Nephron (organoid): ENCODE results near the gene BAHCC1.

Experiments
- H3K27ac Mint-ChIP-seq, 3 experiments: 2 replicates each; pipeline ENCODE4 v1.8.0; 2020; ENCODE audit warnings: mixed read lengths in 3 of 3, mild to moderate bottlenecking in 2 of 3, moderate library complexity in 1 of 3
- H3K27me3 Mint-ChIP-seq: 2 replicates; pipeline ENCODE4 v1.8.0; 2021; ENCODE audit warnings: low read depth, mild to moderate bottlenecking, moderate library complexity, mixed read lengths
- H3K36me3 Mint-ChIP-seq: 2 replicates; pipeline ENCODE4 v1.8.0; 2020; ENCODE audit warnings: low read depth, mixed read lengths
- H3K4me1 Mint-ChIP-seq: 2 replicates; pipeline ENCODE4 v1.8.0; 2020; ENCODE audit warnings: mixed read lengths
- H3K4me3 Mint-ChIP-seq, 3 experiments: 2 replicates each; pipeline ENCODE4 v1.8.0; 2020; ENCODE audit warnings: mild to moderate bottlenecking in 3 of 3, mixed read lengths in 3 of 3, moderate library complexity in 2 of 3
- H3K9me3 Mint-ChIP-seq: 2 replicates; pipeline ENCODE4 v1.8.0; 2020; ENCODE audit warnings: mixed read lengths
- TF ChIP-seq, protein P1 (sequence below), 3 experiments: fragments of 200-600 bp; sonication (generic); IDR thresholded peaks; one replicate each; pipeline ENCODE4 v1.5.0; 2021; ENCODE audit warnings: antibody characterized with exemption in 3 of 3; ENCODE audit not compliant: unreplicated experiment in 3 of 3

The BAHCC1 gene

DNA sequence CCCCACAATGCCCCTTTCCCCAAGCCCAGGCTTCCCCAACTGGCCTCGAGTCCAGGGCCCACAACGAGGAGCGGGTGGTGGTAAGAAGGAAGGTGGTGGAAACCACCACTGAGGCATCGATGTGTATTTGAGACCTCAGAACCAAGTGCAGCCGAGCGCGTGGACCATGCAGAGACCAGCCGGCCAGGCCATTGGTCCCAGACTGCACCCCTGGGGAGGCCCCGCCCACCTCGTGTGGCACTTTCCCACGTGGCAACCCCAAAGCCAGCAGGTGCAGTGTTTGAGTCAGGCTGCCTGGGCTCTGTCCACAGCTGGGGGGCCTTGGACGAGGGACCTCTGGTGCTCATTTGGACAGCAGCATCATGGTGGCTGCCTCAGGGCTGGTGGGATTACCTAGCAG is 28.1 kb upstream of the BAHCC1 start:
- Mint-ChIP-seq H3K4me1 (peaks cover 14% of the 10 kb centered on the region), H3K36me3 (no peaks in the 10 kb centered on the region), H3K27ac (no peak overlapping the region), H3K27me3 (peaks cover 30% of the 10 kb centered on the region), H3K9me3 (no peaks in the 10 kb centered on the region), H3K4me3 (no peak overlapping the region)
- TF ChIP-seq, protein P1, sequence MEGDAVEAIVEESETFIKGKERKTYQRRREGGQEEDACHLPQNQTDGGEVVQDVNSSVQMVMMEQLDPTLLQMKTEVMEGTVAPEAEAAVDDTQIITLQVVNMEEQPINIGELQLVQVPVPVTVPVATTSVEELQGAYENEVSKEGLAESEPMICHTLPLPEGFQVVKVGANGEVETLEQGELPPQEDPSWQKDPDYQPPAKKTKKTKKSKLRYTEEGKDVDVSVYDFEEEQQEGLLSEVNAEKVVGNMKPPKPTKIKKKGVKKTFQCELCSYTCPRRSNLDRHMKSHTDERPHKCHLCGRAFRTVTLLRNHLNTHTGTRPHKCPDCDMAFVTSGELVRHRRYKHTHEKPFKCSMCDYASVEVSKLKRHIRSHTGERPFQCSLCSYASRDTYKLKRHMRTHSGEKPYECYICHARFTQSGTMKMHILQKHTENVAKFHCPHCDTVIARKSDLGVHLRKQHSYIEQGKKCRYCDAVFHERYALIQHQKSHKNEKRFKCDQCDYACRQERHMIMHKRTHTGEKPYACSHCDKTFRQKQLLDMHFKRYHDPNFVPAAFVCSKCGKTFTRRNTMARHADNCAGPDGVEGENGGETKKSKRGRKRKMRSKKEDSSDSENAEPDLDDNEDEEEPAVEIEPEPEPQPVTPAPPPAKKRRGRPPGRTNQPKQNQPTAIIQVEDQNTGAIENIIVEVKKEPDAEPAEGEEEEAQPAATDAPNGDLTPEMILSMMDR (IDR thresholded peaks at IDR 0.05; ENCODE audit: unreplicated experiment in 3 of 3) = no peak

DNA sequence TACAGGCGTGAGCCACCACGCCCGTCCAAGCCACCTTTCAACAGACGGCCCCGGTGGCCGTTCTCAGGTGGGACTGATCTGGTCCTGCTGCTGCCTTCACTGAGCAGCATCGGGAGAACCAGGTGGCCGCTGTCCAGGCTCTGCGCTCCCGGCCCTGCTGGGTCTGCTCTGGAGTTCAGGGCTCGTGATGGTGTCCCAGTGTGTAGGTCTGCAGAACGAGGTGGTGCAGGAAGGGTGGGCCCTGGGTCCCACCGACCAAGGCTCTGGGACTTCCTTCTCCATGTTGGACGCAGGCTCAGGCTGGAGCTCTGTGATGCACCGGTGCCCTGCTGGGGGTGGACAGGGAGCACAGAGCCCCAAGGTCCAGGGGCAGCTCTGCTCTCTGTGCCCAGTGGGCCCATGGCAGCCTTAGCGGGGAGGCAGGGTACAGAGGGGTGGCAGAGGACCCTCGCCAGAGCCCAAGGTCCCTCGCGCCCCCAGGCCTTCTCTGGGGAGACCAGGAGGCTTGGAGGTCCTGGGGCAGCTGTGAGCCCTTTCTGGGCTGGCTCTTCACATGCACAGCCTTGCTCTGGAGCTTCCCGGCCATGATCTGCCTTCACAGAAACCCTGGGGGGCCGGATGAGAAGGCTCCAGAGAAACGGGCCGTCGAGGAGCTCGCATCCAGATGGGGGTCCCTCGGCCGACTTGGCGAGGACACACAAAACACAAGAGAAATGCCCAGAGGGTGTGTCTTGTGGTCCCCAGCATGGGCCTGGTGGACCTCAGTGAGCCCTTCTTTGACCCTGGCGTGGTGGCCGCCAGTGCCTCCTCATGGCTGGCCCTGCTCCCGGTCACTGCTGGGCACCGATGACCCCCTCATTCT is 26.9 kb upstream of the BAHCC1 start:
- no peaks in the 10 kb centered on the region for H3K9me3 Mint-ChIP-seq
- H3K4me3 Mint-ChIP-seq = no peak overlapping the region

DNA sequence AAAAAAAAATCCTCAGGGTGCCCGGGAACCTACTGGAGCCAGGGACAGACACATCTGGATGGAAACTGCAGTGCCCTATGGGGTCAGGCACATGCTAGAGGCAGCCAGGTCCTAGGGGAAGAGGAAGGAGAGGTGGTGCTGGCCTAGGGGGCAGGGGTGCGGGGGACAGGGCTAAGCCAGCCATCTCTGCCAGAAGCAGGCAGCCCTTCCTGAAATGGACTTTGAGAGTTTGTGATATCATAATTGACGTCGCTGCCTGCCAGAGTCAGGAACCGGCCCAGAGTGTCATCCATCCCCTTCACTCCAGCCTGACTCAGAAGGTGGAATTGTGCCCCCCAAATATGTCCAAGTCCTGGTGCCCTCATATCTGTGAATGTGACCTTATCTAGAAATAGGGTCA is 25.0 kb upstream of the BAHCC1 start:
- Mint-ChIP-seq H3K27ac (no peak overlapping the region), H3K4me3 (no peak overlapping the region), H3K36me3 (no peaks in the 10 kb centered on the region), H3K4me1 (peaks cover 13% of the 10 kb centered on the region), H3K9me3 (no peaks in the 10 kb centered on the region), H3K27me3 (peaks cover 13% of the 10 kb centered on the region)
- TF ChIP-seq, protein P1 (IDR thresholded peaks at IDR 0.05; ENCODE audit: unreplicated experiment in 3 of 3) = no peak

More for the DNA sequence above, 26.9 kb upstream of the BAHCC1 start:
- Mint-ChIP-seq H3K4me1 (peaks cover 19% of the 10 kb centered on the region), H3K27me3 (peaks cover 25% of the 10 kb centered on the region), H3K36me3 (no peaks in the 10 kb centered on the region), H3K27ac (no peak overlapping the region)
- TF ChIP-seq, protein P1 (IDR thresholded peaks at IDR 0.05; ENCODE audit: unreplicated experiment in 3 of 3) = no peak

DNA sequence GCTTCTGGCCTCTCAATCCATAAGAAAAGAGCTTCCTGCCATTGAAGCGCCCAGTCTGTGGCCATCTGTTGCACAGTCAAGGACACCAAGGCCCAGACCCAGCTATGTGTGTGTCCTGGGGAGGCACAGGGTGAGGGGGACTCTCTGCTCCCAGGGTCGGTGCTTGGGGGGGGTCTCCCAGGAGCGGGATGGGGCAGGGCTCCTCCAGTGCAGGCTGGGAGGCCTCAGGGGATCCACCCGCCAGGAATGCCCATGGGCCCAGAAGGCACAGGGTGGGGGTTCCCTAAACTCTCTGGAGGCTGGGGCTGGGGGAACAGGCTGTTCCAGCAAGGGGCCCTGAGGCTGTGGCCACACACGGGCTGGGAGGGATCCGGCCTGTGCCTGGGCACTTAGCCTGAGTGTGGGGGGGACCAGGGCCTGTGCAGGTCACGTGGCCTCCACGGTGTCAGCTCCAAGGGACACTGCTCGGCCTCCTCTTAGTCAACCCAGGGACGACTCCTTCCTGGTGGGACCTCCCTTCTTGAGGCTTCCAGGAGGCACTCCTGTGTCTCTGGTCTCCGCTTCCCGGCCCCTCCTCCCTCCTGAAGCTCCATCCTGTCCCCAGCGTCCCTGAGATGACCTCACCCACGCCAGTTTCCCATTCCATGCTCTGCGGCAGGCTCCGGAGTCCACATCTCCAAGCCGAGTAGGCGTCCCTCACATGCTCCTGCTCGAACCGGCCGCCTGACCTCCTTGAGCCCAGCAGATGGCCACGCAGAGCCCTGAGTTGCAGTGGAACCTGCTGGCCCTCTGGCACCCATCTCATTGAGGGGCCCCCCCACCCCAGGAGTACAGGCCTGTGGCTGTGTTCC is 23.1 kb upstream of the BAHCC1 start:
- peaks cover 13% of the 10 kb centered on the region for H3K27me3 Mint-ChIP-seq
- H3K4me3 Mint-ChIP-seq = no peak overlapping the region
- peaks cover 2% of the 10 kb centered on the region for H3K9me3 Mint-ChIP-seq
- peak overlapping the region in 1 of 3 experiments; percentile 11 for H3K27ac Mint-ChIP-seq
- H3K36me3 Mint-ChIP-seq = no peaks in the 10 kb centered on the region
- TF ChIP-seq, protein P1 (IDR thresholded peaks at IDR 0.05; ENCODE audit: unreplicated experiment in 3 of 3) = peak in 2 of 3 experiments; percentile 17 to 41
- peaks cover 6% of the 10 kb centered on the region for H3K4me1 Mint-ChIP-seq

DNA sequence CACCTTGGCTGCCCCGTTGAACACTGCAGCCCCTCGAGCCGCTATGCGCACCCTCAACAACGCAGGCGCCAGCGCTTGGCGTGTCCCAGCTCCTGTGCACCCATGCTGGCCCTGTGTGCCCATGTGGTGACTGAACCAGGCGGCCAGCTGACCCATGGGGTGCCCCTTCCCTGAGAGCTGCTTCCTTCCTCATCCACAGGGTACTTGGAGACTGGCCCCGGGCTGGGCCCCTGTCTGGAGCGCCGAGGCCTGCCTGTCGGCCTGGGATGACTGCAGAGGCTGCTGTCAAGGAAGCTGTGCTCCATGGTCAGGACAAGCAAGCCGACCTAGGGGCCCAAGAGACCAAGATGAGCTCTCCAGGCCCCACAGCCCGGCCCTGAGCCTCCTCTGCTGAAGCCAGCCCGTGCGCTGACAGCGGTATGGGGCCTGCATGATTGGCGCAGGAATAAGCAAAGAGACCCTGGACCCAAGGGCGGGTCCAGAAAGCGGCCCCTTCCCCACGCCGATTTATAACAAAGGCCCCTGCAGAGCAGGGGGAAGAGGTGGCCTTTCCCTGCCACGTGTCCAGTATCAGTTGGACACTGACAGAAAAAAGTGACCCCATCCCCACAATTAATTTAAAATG is 21.6 kb upstream of the BAHCC1 start:
- Mint-ChIP-seq H3K9me3 (peaks cover 2% of the 10 kb centered on the region), H3K27ac (no peak overlapping the region), H3K4me3 (no peak overlapping the region), H3K36me3 (no peaks in the 10 kb centered on the region), H3K27me3 (peaks cover 13% of the 10 kb centered on the region), H3K4me1 (peaks cover 6% of the 10 kb centered on the region)
- TF ChIP-seq, protein P1 (IDR thresholded peaks at IDR 0.05; ENCODE audit: unreplicated experiment in 3 of 3) = no peak
